Ishikawa (cell line): ENCODE measurements around the gene LRP1.

ENCODE experiments used
- CEBPB ChIP-seq: IDR thresholded peaks from 2 replicates; pipeline ENCODE4 v1.6.1; 2012
- CREB1 ChIP-seq: IDR thresholded peaks from 2 replicates; pipeline ENCODE4 v1.6.1; 2012; ENCODE audit warnings: low read depth
- EGR1 ChIP-seq: IDR thresholded peaks from 2 replicates; pipeline ENCODE4 v1.6.1; 2012
- EP300 ChIP-seq: IDR thresholded peaks from 2 replicates; pipeline ENCODE4 v1.6.1; 2012; ENCODE audit warnings: borderline replicate concordance
- FOXM1 ChIP-seq: IDR thresholded peaks from 2 replicates; pipeline ENCODE4 v1.6.1; 2012; ENCODE audit warnings: low read depth, borderline replicate concordance
- NFIC ChIP-seq: IDR thresholded peaks from 2 replicates; pipeline ENCODE4 v1.6.1; 2012
- RAD21 ChIP-seq: IDR thresholded peaks from 2 replicates; pipeline ENCODE4 v1.6.1; 2012; ENCODE audit warnings: low read depth
- TAF1 ChIP-seq: IDR thresholded peaks from 2 replicates; pipeline ENCODE4 v1.6.1; 2012; ENCODE audit warnings: low read depth, mild to moderate bottlenecking
- TCF12 ChIP-seq: IDR thresholded peaks from 2 replicates; pipeline ENCODE4 v1.6.1; 2012; ENCODE audit warnings: low read depth
- TEAD4 ChIP-seq: IDR thresholded peaks from 2 replicates; pipeline ENCODE4 v1.6.1; 2012
- YY1 ChIP-seq: IDR thresholded peaks from 2 replicates; pipeline ENCODE4 v1.6.1; 2012; ENCODE audit warnings: low read depth
- ZBTB7A ChIP-seq: IDR thresholded peaks from 2 replicates; pipeline ENCODE4 v1.6.1; 2012; ENCODE audit warnings: low read depth
- TF ChIP-seq, protein P1 (sequence below): IDR thresholded peaks from 2 replicates; pipeline ENCODE4 v1.6.1; 2012; ENCODE audit warnings: low read depth, mild to moderate bottlenecking
- TF ChIP-seq, protein P2 (sequence below): IDR thresholded peaks from 2 replicates; pipeline ENCODE4 v1.6.1; 2012
- TF ChIP-seq, protein P3 (sequence below): IDR thresholded peaks from 2 replicates; pipeline ENCODE4 v1.6.1; 2012

LRP1 gene

GRCh38 chr12:57087691-57088353 lies 40.5 kb upstream of the LRP1 start:
- TF ChIP-seq, protein P1, sequence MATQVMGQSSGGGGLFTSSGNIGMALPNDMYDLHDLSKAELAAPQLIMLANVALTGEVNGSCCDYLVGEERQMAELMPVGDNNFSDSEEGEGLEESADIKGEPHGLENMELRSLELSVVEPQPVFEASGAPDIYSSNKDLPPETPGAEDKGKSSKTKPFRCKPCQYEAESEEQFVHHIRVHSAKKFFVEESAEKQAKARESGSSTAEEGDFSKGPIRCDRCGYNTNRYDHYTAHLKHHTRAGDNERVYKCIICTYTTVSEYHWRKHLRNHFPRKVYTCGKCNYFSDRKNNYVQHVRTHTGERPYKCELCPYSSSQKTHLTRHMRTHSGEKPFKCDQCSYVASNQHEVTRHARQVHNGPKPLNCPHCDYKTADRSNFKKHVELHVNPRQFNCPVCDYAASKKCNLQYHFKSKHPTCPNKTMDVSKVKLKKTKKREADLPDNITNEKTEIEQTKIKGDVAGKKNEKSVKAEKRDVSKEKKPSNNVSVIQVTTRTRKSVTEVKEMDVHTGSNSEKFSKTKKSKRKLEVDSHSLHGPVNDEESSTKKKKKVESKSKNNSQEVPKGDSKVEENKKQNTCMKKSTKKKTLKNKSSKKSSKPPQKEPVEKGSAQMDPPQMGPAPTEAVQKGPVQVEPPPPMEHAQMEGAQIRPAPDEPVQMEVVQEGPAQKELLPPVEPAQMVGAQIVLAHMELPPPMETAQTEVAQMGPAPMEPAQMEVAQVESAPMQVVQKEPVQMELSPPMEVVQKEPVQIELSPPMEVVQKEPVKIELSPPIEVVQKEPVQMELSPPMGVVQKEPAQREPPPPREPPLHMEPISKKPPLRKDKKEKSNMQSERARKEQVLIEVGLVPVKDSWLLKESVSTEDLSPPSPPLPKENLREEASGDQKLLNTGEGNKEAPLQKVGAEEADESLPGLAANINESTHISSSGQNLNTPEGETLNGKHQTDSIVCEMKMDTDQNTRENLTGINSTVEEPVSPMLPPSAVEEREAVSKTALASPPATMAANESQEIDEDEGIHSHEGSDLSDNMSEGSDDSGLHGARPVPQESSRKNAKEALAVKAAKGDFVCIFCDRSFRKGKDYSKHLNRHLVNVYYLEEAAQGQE, result no peak
- peak; percentile 95 for TF ChIP-seq EGR1
- no peak for TF ChIP-seq CREB1
- TF ChIP-seq, protein P2, sequence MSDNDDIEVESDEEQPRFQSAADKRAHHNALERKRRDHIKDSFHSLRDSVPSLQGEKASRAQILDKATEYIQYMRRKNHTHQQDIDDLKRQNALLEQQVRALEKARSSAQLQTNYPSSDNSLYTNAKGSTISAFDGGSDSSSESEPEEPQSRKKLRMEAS, result no peak; the same call in 1 of the 2 replicates
- 0 out of 2 replicates have a peak, but pooled peaks have one; percentile 3 for TF ChIP-seq TEAD4
- peak; percentile 49; the same call in 1 of the 2 replicates for TF ChIP-seq TCF12
- TF ChIP-seq NFIC, result no peak
- TF ChIP-seq EP300, result 0 out of 2 replicates have a peak, but pooled peaks have one; percentile 4
- TF ChIP-seq, protein P3, sequence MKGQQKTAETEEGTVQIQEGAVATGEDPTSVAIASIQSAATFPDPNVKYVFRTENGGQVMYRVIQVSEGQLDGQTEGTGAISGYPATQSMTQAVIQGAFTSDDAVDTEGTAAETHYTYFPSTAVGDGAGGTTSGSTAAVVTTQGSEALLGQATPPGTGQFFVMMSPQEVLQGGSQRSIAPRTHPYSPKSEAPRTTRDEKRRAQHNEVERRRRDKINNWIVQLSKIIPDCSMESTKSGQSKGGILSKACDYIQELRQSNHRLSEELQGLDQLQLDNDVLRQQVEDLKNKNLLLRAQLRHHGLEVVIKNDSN, result 0 out of 2 replicates have a peak, but pooled peaks have one; percentile 2

- TF ChIP-seq YY1, result 0 out of 2 replicates have a peak, but pooled peaks have one; percentile 44
- TF ChIP-seq, protein P3, result peak; percentile 92
- TF ChIP-seq, protein P2, result peak; percentile 94
- no peak for TF ChIP-seq TCF12
- no peak for TF ChIP-seq NFIC
- TF ChIP-seq TEAD4, result peak; percentile 88
- peak; percentile 98 for TF ChIP-seq EGR1
- TF ChIP-seq CEBPB, result peak; percentile 95
- peak; percentile 65 for TF ChIP-seq TAF1
- no peak for TF ChIP-seq RAD21
- no peak for TF ChIP-seq FOXM1
- TF ChIP-seq EP300, result peak; percentile 52; the same call in 1 of the 2 replicates
- TF ChIP-seq CREB1, result no peak
- TF ChIP-seq ZBTB7A, result no peak
- TF ChIP-seq, protein P1, result no peak
Measured at GRCh38 chr12:57088354-57089270, 39.7 kb upstream of the LRP1 start, which contains the start of gene NAB2. Gene NAB2, plus strand, starts transcription at chr12:57089114. Its CDS starts 158 bp downstream, at chr12:57089272.

- TF ChIP-seq FOXM1 (no peak), NFIC (no peak), ZBTB7A (peak; percentile 71), CREB1 (no peak), CEBPB (no peak), TCF12 (no peak; the same call in 1 of the 2 replicates), RAD21 (no peak), TAF1 (0 out of 2 replicates have a peak, but pooled peaks have one; percentile 22), EP300 (no peak), EGR1 (peak; percentile 97), YY1 (no peak), TEAD4 (peak; percentile 44; the same call in 1 of the 2 replicates)
- TF ChIP-seq, protein P2, result no peak; the same call in 1 of the 2 replicates
- TF ChIP-seq, protein P1, result 0 out of 2 replicates have a peak, but pooled peaks have one; percentile 31
- TF ChIP-seq, protein P3, result no peak
Measured at GRCh38 chr12:57089271-57090245, 38.7 kb upstream of the LRP1 start.
